ENCODE measurements around the gene SIRT4. TPM values are rescaled to one million over a fixed set of nuclear protein-coding genes. Genes with fewer than 3 reads are reported as not detected.

The SIRT4 gene
- total RNA-seq, 4 donors from 2014 or later: 0.87 to 5.7 (median 1.9) TPM

GRCh38 chr12:120259418-120260202 lies 42.5 kb upstream of the SIRT4 start:
- Histone ChIP-seq H3K4me1 (peaks cover 0 to 100% (median 82%) of the 10 kb centered on the region in 4 donors), H3K27me3 (no peaks in the 10 kb centered on the region), H3K9me3 (no peaks in the 10 kb centered on the region), H3K36me3 (peaks cover 0 to 9% (median 0%) of the 10 kb centered on the region in 3 donors), H3K27ac (peak overlapping the region in 3 of 4 donors; percentile 2 to 98 (median 98)), H3K4me3 (no peak overlapping the region)
- no peak for TF ChIP-seq POLR2A (IDR thresholded peaks at IDR 0.05)
- peak in 1 of 2 donors; percentile 41 for TF ChIP-seq EP300 (IDR thresholded peaks at IDR 0.05)
- TF ChIP-seq, protein P1, sequence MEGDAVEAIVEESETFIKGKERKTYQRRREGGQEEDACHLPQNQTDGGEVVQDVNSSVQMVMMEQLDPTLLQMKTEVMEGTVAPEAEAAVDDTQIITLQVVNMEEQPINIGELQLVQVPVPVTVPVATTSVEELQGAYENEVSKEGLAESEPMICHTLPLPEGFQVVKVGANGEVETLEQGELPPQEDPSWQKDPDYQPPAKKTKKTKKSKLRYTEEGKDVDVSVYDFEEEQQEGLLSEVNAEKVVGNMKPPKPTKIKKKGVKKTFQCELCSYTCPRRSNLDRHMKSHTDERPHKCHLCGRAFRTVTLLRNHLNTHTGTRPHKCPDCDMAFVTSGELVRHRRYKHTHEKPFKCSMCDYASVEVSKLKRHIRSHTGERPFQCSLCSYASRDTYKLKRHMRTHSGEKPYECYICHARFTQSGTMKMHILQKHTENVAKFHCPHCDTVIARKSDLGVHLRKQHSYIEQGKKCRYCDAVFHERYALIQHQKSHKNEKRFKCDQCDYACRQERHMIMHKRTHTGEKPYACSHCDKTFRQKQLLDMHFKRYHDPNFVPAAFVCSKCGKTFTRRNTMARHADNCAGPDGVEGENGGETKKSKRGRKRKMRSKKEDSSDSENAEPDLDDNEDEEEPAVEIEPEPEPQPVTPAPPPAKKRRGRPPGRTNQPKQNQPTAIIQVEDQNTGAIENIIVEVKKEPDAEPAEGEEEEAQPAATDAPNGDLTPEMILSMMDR (IDR thresholded peaks at IDR 0.05): no peak
- no peak for DNase-seq (ENCODE audit: low spot score in 2 of 2)
- WGBS, 2 donors: 61 to 73% methylated on average over 8 of the region's 8 CpGs

DNA sequence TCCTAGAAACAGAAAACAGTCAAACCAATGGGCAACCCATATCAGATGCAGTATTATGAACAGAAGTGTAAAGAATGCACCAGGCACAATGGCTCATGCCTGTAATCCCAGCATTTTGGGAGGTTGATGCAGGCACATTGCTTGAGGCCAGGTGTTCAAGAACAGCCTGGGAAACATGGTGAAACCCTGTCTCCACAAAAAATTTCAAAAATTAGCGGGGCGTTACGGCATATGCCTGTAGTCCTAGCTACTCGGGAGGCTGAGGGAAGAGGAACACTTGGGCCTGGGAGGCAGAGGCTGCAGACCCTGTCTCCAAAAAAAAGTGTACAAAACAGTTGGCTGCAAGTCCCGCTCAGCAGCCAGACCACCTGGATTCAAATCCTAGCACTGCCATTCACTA lies 41.5 kb upstream of the SIRT4 start:
- peak overlapping the region in 2 of 4 donors; percentile 98 for H3K27ac ChIP-seq
- peaks cover 0 to 92% (median 82%) of the 10 kb centered on the region in 4 donors for H3K4me1 ChIP-seq
- WGBS, 2 donors: 87 to 91% methylated on average over 5 of the region's 5 CpGs

GRCh38 chr12:120261951-120262851 lies 39.9 kb upstream of the SIRT4 start:
- Histone ChIP-seq H3K27ac (peak overlapping the region; percentile 83 to 98 (median 96)), H3K4me3 (peak overlapping the region; percentile 75 to 94 (median 89)), H3K36me3 (no peaks in the 10 kb centered on the region), H3K4me1 (peaks cover 0 to 84% (median 67%) of the 10 kb centered on the region in 4 donors), H3K9me3 (no peaks in the 10 kb centered on the region), H3K27me3 (no peaks in the 10 kb centered on the region)
- peak in 1 of 2 donors; percentile 58 for DNase-seq (ENCODE audit: low spot score in 2 of 2)
- peak in 1 of 2 donors; percentile 49 for TF ChIP-seq EP300 (IDR thresholded peaks at IDR 0.05)
- TF ChIP-seq, protein P1 (IDR thresholded peaks at IDR 0.05): no peak
- WGBS, 2 donors: 32 to 34% methylated on average over 10 of the region's 10 CpGs

More for the DNA sequence above, 41.5 kb upstream of the SIRT4 start:
- no peak for DNase-seq (ENCODE audit: low spot score in 2 of 2)
- H3K36me3 ChIP-seq: peaks cover 0 to 4% (median 0%) of the 10 kb centered on the region in 3 donors
- no peaks in the 10 kb centered on the region for H3K27me3 ChIP-seq
- TF ChIP-seq, protein P1 (IDR thresholded peaks at IDR 0.05): no peak
- TF ChIP-seq EP300 (IDR thresholded peaks at IDR 0.05) (no peak), POLR2A (IDR thresholded peaks at IDR 0.05) (no peak)
- H3K4me3 ChIP-seq: no peak overlapping the region
- no peaks in the 10 kb centered on the region for H3K9me3 ChIP-seq

- Histone ChIP-seq H3K9me3 (no peaks in the 10 kb centered on the region), H3K27ac (peak overlapping the region; percentile 83 to 98 (median 96)), H3K36me3 (no peaks in the 10 kb centered on the region), H3K27me3 (no peaks in the 10 kb centered on the region), H3K4me1 (peaks cover 0 to 75% (median 58%) of the 10 kb centered on the region in 4 donors), H3K4me3 (peak overlapping the region; percentile 75 to 94 (median 89))
- TF ChIP-seq, protein P1 (IDR thresholded peaks at IDR 0.05): no peak
- peak in 1 of 2 donors; percentile 6 for TF ChIP-seq EP300 (IDR thresholded peaks at IDR 0.05)
- peak in 1 of 2 donors; percentile 12 for TF ChIP-seq POLR2A (IDR thresholded peaks at IDR 0.05)
- WGBS, 2 donors: 14 to 18% methylated on average over 15 of the region's 15 CpGs
- DNase-seq (ENCODE audit: low spot score in 2 of 2): no peak
Observed at GRCh38 chr12:120262852-120263747, 39.0 kb upstream of the SIRT4 start.
